ENCODE measurements around the gene SYNGR1. TPM values are rescaled to one million over a fixed set of nuclear protein-coding genes. Genes with fewer than 3 reads are reported as not detected.

SYNGR1 gene
- polyA plus RNA-seq, 3 donors: 18.0 to 54.9 (median 39.6) TPM

- Histone ChIP-seq H3K36me3 (replicated peaks in 1 of 2; ENCODE audit: control insufficient read depth in 1 of 2, insufficient read depth in 2 of 2, low read length in 2 of 2) (peaks cover 49 to 61% of the 10 kb centered on the region in 2 donors), H2AFZ (ENCODE audit: insufficient read depth, low read depth, low read length, poor library complexity, severe bottlenecking) (no peak overlapping the region), H4K20me1 (ENCODE audit: insufficient read depth, low read length) (no peaks in the 10 kb centered on the region), H3K79me2 (ENCODE audit: insufficient read depth, low read length) (no peaks in the 10 kb centered on the region), H3K4me2 (replicated peaks; ENCODE audit: extremely low read depth, low read length, poor library complexity, severe bottlenecking) (no peak overlapping the region), H3K27me3 (ENCODE audit: control insufficient read depth in 2 of 2, insufficient read depth in 2 of 2, low read length in 2 of 2) (no peaks in the 10 kb centered on the region), H3K4me1 (ENCODE audit: control insufficient read depth in 1 of 2, insufficient read depth in 2 of 2, low read length in 2 of 2) (peaks cover 25 to 35% of the 10 kb centered on the region in 2 donors), H3K4me3 (replicated peaks in 1 of 3; ENCODE audit: low read depth in 2 of 3, low read length in 3 of 3) (no peak overlapping the region), H3K9ac (ENCODE audit: insufficient read depth, low read length, poor library complexity, severe bottlenecking) (no peak overlapping the region), H3K27ac (ENCODE audit: low read depth in 1 of 2, low read length in 2 of 2) (no peak overlapping the region), H3K9me3 (replicated peaks in 1 of 2; ENCODE audit: control insufficient read depth in 1 of 2, insufficient read depth in 1 of 2, low read length in 2 of 2) (no peaks in the 10 kb centered on the region)
- Mint-ChIP-seq H3K27ac (no peak overlapping the region), H3K27me3 (ENCODE audit: low read depth in 3 of 3) (peaks cover 0 to 3% (median 0%) of the 10 kb centered on the region in 3 donors), H3K36me3 (peaks cover 39 to 64% of the 10 kb centered on the region in 2 donors), H3K4me1 (peaks cover 38% of the 10 kb centered on the region), H3K4me3 (no peak overlapping the region), H3K9me3 (no peaks in the 10 kb centered on the region)
- DNase-seq: no peak
- TF ChIP-seq CTCF (IDR thresholded peaks at IDR 0.05): no peak
- intact Hi-C loops (cut with micrococcal nuclease): no loop called here
- WGBS (ENCODE audit: insufficient coverage): 92% methylated on average over 22 of the region's 31 CpGs
Measured at GRCh38 chr22:39433476-39434242, 83.9 kb downstream of the SYNGR1 start.

GRCh38 chr22:39434243-39434653 is 84.5 kb downstream of the SYNGR1 start:
- Mint-ChIP-seq H3K4me1 (peaks cover 44% of the 10 kb centered on the region), H3K27ac (peak overlapping the region in 2 of 7 donors; percentile 42 to 62), H3K9me3 (no peaks in the 10 kb centered on the region), H3K36me3 (peaks cover 35 to 58% of the 10 kb centered on the region in 2 donors), H3K4me3 (no peak overlapping the region), H3K27me3 (ENCODE audit: low read depth in 3 of 3) (peaks cover 0 to 3% (median 3%) of the 10 kb centered on the region in 3 donors)
- no peak for DNase-seq
- Histone ChIP-seq H3K4me1 (ENCODE audit: control insufficient read depth in 1 of 2, insufficient read depth in 2 of 2, low read length in 2 of 2) (peaks cover 30 to 41% of the 10 kb centered on the region in 2 donors), H3K4me2 (replicated peaks; ENCODE audit: extremely low read depth, low read length, poor library complexity, severe bottlenecking) (no peak overlapping the region), H3K9ac (ENCODE audit: insufficient read depth, low read length, poor library complexity, severe bottlenecking) (no peak overlapping the region), H3K9me3 (replicated peaks in 1 of 2; ENCODE audit: control insufficient read depth in 1 of 2, insufficient read depth in 1 of 2, low read length in 2 of 2) (no peaks in the 10 kb centered on the region), H4K20me1 (ENCODE audit: insufficient read depth, low read length) (no peaks in the 10 kb centered on the region), H3K27ac (ENCODE audit: low read depth in 1 of 2, low read length in 2 of 2) (no peak overlapping the region), H3K36me3 (replicated peaks in 1 of 2; ENCODE audit: control insufficient read depth in 1 of 2, insufficient read depth in 2 of 2, low read length in 2 of 2) (peaks cover 43 to 55% of the 10 kb centered on the region in 2 donors), H3K4me3 (replicated peaks in 1 of 3; ENCODE audit: low read depth in 2 of 3, low read length in 3 of 3) (no peak overlapping the region), H2AFZ (ENCODE audit: insufficient read depth, low read depth, low read length, poor library complexity, severe bottlenecking) (no peak overlapping the region), H3K27me3 (ENCODE audit: control insufficient read depth in 2 of 2, insufficient read depth in 2 of 2, low read length in 2 of 2) (no peaks in the 10 kb centered on the region), H3K79me2 (ENCODE audit: insufficient read depth, low read length) (no peaks in the 10 kb centered on the region)
- 93% methylated on average over 18 of the region's 18 CpGs for WGBS (ENCODE audit: insufficient coverage)
- no peak for TF ChIP-seq CTCF (IDR thresholded peaks at IDR 0.05)
- intact Hi-C loops (cut with micrococcal nuclease): no loop called here

Data from CD14-positive monocyte (primary cell).